HG02981 (cell line): ENCODE data around the gene TEX264.

Experiments used
- ATAC-seq: cut with Tn5 transposase; IDR thresholded peaks from one replicate; pipeline ENCODE4 v1.9.1; 2021; ENCODE audit warnings: mild to moderate bottlenecking, moderate library complexity; ENCODE audit not compliant: unreplicated experiment

TEX264 gene

GRCh38 chr3:51691949-51692348, 20.9 kb downstream of the TEX264 start:
- no peak for ATAC-seq

- no peak for ATAC-seq
Measured at GRCh38 chr3:51692980-51693395, 21.9 kb downstream of the TEX264 start.

GRCh38 chr3:51696954-51697353, 25.9 kb downstream of the TEX264 start:
- ATAC-seq, result no peak

DNA sequence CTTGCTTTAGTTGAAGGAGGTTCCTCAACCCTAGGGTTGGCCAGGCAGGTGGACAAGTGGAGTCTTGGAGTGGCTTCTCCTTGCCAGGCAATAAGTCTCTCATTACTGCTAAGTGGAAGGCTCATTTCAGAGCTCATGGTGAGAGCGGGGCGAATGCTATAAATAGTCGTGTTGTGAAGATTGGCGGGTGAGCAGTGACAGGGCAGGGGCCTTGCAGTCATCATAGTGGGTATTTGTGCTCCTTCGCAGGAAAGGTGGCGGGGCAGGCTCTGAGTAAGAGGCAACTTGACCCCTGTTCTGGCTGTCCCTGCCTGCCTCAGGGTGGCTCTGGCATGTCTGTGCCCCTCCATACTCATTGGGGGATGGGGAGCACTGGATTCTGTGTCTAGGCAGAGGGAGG, 27.2 kb downstream of the TEX264 start:
- ATAC-seq, result no peak

DNA sequence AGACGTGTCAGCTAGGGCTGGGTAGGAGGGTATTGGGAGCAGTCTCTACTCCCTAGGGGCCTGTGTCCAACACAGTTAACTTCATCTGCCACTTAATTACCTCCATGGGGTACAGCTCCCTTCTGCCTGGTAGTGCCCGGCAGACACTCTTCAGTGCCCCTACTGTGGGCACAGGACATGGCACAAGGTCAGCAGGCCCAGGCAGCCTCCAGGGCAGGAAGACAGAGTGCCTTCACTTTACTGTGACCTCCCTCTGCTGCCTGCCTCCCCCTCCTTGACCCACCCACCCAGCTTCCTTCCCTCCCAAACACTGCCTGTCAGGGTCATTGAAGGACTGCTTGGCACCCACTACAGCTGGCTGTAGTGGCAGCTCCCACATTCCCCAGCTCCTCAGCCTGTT, 29.4 kb downstream of the TEX264 start:
- ATAC-seq, result no peak

DNA sequence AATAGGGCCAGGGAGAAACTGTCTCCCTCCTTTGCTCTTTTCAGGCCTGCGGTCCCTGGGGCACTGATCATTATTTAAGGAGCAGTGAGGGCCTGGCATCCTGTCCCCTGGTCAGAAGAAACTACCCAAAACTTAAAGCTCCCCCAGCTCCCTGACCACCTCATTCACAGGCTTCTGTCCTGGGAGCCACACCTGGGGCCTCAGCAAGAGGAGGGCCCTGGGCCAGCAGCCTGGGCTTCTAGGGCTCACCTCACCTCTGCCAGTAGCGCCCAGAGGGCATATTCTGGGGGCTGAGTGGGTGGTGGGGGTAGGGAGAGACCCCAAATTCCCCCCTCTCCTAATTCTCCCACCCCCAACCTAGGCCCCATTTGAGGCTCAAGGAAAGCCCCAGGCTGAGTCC, 31.1 kb downstream of the TEX264 start:
- no peak for ATAC-seq

DNA sequence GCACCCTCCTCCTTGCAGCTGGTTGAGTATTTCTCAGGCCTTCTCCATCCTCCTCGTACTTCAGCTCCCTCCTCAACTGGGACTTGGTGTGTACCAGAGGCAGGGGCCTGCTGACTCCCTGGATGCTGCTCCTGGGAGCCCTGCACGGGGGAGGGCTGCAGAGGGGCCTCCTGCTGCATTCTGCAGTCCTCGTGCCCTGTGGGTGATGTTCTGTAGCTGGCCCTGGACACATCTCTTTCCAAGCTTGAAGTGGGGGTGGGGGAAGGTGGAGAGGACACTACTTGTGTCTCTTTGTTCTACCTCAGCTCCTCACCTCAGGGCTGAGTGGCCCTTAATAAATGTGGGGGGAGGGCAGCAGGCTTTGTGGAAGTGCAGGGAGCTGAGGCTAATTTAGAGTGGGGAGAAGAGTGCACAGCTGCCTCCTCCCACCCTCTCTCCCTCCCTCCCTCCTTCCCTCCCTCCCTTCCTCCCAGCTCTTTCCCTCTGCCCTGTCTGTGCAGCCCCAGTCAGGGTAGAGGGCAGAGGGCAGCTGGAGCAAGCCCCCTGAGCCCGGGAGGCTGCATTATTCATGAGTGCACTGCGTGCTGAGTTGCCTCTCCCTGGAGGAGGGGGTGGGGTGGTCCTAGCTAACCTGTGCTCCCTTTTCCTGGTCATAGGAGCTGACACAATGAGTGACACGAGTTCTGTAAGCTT, 32.2 kb downstream of the TEX264 start:
- no peak for ATAC-seq

GRCh38 chr3:51703761-51704510, 32.9 kb downstream of the TEX264 start:
- no peak for ATAC-seq

DNA sequence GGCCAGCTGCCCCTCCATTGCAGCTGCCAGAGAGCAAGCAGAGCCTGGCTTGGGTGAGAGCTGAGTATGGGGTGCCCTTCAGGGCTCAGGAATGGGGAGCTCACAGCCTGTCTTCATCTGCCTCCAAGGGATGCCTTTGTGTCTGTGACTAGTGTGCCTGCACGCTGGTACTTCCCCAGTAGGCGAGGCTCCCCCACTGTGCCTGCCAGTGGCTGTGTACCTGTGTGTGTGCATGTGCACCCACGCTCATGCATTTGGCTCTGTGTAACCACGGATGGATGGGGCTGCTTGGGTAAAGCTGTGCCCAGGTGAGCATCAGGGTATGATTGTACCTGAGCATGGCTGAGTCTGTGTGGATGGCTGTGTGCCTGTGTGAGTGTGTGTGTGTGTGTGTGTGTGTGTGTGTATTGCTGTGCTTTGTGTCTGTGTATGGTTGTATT, 33.5 kb downstream of the TEX264 start:
- no peak for ATAC-seq

- no peak for ATAC-seq
Measured at GRCh38 chr3:51705276-51706020, 34.4 kb downstream of the TEX264 start.

DNA sequence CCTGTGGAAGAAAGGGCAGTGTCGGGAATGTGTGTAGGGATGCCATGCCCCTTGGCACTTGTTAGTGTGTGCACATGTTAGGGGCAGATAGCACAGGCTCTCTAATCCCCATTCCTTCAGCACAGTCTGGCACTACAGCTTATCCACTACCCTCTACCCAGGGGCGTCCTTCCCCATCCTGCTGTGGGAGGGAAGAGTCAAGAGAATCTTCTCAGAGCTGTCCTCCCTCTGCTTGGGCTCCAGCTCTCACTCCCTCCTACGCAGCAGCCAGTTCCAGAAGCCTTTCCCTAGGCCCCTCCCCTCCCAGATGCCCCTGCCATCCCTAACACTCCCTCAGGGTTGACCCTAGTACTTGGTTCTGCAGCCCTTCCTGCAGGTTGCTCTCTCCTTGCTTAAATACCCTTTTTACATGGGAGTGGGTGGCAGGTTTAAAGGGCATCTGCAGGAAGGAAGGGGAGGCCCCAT, 35.0 kb downstream of the TEX264 start:
- ATAC-seq, result no peak

DNA sequence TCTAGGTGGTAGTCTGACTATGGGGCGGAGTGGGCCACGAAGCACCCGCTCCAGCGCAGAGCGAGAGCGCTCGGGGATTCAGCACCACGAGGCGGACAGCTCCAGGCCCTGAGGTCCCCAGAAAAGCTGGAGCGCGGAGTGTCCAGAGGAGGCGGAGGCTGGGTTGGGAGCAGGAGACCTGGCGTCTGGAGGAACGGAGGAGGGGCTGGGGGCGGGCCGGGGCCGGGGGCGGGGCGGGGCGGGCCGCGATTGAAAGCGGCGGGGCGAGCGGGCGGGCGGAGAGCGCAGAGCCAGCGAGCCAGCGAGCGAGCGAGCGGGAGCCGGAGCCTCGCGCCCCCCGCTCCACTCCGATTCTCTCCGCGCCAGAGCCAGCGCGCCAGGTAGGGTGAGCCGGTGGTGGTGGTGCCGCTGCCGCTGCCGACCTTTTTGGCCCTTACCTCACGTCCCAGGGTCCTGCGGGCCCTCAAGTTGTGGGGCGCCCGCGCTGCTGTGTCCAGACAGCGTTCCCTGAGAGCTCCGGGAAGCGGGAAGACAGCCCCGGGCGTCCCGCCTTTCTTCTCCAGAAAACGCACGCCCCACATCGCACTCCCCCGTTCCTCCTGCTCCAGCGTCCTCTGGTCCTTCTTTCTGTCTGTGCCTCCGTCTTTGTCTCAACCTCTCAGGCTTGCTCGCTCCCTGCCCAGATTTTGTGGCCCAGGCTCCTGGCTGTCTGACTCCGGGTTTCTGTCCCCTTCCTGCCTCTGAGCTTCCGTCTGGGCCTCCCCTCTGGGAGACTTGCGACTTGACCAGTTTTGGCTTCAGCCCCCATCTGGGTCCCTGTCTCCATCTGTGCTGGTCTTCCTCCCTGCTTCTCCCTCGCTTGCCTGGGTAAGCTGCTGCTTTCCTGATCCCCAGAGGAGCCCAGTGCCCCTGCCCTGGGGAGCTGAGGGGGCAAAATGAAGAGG, 36.0 kb downstream of the TEX264 start, which contains the start of gene GRM2:
GRM2 (plus strand) TSS at position 281 of the 944 bp plus-strand sequence. CDS start 1,916 bp downstream, outside the sequence.
- no peak for ATAC-seq

GRCh38 chr3:51708216-51708845, 37.3 kb downstream of the TEX264 start:
- no peak for ATAC-seq

DNA sequence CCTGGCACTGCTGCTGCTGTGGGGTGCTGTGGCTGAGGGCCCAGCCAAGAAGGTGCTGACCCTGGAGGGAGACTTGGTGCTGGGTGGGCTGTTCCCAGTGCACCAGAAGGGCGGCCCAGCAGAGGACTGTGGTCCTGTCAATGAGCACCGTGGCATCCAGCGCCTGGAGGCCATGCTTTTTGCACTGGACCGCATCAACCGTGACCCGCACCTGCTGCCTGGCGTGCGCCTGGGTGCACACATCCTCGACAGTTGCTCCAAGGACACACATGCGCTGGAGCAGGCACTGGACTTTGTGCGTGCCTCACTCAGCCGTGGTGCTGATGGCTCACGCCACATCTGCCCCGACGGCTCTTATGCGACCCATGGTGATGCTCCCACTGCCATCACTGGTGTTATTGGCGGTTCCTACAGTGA, 38.0 kb downstream of the TEX264 start:
- no peak for ATAC-seq

GRCh38 chr3:51709675-51710074, 38.6 kb downstream of the TEX264 start:
- no peak for ATAC-seq

DNA sequence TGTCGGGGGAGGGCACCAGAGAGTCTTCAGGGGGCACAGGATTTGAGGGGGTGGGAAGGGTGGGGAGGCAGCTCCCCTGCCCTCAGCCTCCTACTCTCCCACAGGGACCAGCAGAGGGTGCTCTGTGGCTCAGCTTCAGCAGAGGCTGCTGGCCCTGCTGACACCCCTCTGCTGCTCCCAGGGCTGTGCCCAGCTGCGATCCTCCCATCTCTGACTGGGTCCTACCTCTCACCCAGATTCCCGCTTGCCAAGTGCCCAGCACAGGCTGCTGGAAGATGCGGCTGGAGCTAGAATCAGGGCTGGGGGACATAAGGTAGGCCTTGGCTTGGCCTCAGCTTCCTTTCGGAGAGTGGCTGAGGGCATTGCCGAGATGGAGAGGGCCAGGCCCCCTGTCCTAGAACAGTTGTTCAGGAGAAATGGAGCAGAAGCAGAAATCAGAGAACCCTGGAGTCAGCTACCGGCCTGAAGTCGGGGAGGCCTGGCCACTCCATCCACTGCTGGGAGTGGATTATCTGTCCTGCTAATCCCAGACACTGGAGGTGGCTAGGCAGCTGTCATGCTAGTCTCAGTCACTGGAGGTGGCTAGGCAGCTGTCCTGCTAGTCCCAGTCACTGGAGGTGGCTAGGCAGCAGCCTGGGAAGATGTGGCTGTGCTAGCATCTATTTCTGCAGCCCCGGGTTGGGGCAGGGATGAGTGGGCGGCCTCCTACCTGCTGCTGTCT, 39.7 kb downstream of the TEX264 start:
- ATAC-seq, result no peak

DNA sequence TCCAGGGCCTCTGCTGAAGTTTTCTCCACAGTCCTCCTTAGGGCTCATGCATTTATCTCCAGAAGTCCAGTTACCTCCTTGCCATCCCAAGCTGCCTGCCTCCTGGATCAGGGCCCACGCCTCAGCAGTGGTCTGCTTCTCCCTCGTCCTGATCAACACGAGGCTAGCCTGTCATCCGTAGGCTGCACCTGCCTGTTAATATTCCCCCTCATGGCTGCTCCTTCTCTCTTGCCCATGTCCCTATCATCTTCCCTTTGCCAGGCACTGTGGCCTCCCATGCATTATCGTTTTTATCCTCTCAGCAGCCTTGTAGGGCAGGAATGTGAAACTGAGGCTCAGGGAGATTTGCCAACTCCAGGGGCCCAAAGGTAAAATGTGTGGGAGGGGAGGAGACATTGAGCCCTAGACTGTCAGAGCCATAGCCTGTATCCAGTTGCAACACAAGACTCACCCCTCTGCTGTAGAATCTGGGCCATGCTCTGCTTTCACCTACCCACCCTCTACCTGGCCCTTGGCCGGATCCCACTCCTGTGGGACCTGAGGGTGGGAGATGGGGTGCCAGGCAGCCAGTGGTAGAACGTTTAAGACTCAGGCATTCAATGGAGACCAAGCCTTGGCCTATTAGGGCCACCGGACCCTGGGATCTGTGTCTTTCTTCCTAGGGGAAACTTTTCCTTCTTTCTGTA, 40.4 kb downstream of the TEX264 start:
- no peak for ATAC-seq

GRCh38 chr3:51712038-51712420, 41.0 kb downstream of the TEX264 start:
- ATAC-seq, result no peak

DNA sequence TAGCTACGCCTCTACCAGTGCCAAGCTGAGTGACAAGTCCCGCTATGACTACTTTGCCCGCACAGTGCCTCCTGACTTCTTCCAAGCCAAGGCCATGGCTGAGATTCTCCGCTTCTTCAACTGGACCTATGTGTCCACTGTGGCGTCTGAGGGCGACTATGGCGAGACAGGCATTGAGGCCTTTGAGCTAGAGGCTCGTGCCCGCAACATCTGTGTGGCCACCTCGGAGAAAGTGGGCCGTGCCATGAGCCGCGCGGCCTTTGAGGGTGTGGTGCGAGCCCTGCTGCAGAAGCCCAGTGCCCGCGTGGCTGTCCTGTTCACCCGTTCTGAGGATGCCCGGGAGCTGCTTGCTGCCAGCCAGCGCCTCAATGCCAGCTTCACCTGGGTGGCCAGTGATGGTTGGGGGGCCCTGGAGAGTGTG, 41.5 kb downstream of the TEX264 start:
- no peak for ATAC-seq
